HepG2 (cell line): Measurements from ENCODE around the gene CHD2. TPM values are rescaled to one million over a fixed set of nuclear protein-coding genes. Genes with fewer than 3 reads are reported as not detected.

Experiments
- ATAC-seq: fragments of 200-7000 bp; cut with Tn5 transposase; 3 replicates; pipeline ENCODE4 v1.9.1; 2020; ENCODE audit warnings: mild to moderate bottlenecking, moderate library complexity
- BruUV-seq: library from RNA; stranded (reverse); fragments of 400-500 nt; replicated peaks from 2 replicates; lab custom pipeline; 2021; lab: Mats Ljungman, UMichigan
- CTCF ChIA-PET: fragments of 300-600 bp; formaldehyde crosslinking; extraction: SDS; loops from one replicate; lab custom pipeline; 2021; ENCODE audit warnings: low total read pairs, inconsistent platforms, low intra/inter-chr PET ratio; lab: Yijun Ruan, JAX
- POLR2A ChIA-PET: fragments of 350-600 bp; sonication (Branson Sonifier 250); formaldehyde crosslinking; loops from one replicate; lab custom pipeline; 2020; ENCODE audit warnings: antibody characterized with exemption, inconsistent platforms; lab: Yijun Ruan, JAX
- DNase-seq: peaks from one replicate; pipeline ENCODE4 v3.0.0-alpha.2; 2015; ENCODE audit warnings: low spot score
- FAIRE-seq: peaks from 3 replicates; lab custom pipeline; 2011; peaks lifted over from hg19 to GRCh38; lab: Jason Lieb, UNC
- H2AFZ ChIP-seq: one replicate; pipeline ENCODE4 v1.6.1; 2011; ENCODE audit warnings: low read length, inconsistent platforms
- H3K27ac ChIP-seq: fragments of 300-600 bp; 3 replicates; pipeline ENCODE4 v1.8.0; 2011; ENCODE audit warnings: mixed run types, mild to moderate bottlenecking, mixed read lengths, low read length, inconsistent platforms; ENCODE audit not compliant: insufficient read depth; ENCODE audit errors: extremely low read length
- H3K27me3 ChIP-seq, 2 experiments: fragments of 200-600 bp in 1 of 2; 2 replicates in 1 of 2; 3 replicates in 1 of 2; pipeline versions ENCODE4 v1.6.0 to v1.8.0; 2011; ENCODE audit warnings: low read length in 2 of 2, mild to moderate bottlenecking in 2 of 2, moderate library complexity in 2 of 2, inconsistent platforms in 1 of 2; ENCODE audit not compliant: insufficient read depth in 2 of 2, control insufficient read depth in 1 of 2
- H3K36me3 ChIP-seq, 2 experiments: fragments of 200-600 bp in 1 of 2; replicated peaks in 1 of 2; 2 replicates in 1 of 2; 3 replicates in 1 of 2; pipeline versions ENCODE4 v1.5.1 to v1.8.0; 2011; ENCODE audit warnings: low read length in 2 of 2, inconsistent platforms in 1 of 2; ENCODE audit not compliant: insufficient read depth in 2 of 2, control insufficient read depth in 1 of 2
- H3K4me1 ChIP-seq: 2 replicates; pipeline ENCODE4 v1.5.1; 2012; ENCODE audit warnings: low read length, inconsistent platforms; ENCODE audit not compliant: insufficient read depth
- H3K4me2 ChIP-seq: 2 replicates; pipeline ENCODE4 v1.6.0; 2011; ENCODE audit warnings: low read depth, low read length, inconsistent platforms
- H3K4me3 ChIP-seq, 3 experiments: fragments of 200-600 bp in 1 of 3; sonication (generic), shearing (Covaris generic) in 1 of 3; replicated peaks in 1 of 3; 2 replicates each; pipeline ENCODE4 v1.5.1; 2011 to 2016; ENCODE audit warnings: low read length in 3 of 3, inconsistent platforms in 2 of 3, low read depth in 2 of 3, mild to moderate bottlenecking in 2 of 3, control low read depth in 1 of 3, mixed read lengths in 1 of 3; ENCODE audit not compliant: insufficient read depth in 1 of 3
- H3K79me2 ChIP-seq: one replicate; pipeline ENCODE4 v1.6.1; 2011; ENCODE audit warnings: low read length, inconsistent platforms; ENCODE audit not compliant: insufficient read depth
- H3K9ac ChIP-seq: 2 replicates; pipeline ENCODE4 v1.6.0; 2011; ENCODE audit warnings: mild to moderate bottlenecking, low read depth, low read length, inconsistent platforms; ENCODE audit not compliant: insufficient read depth
- H3K9me3 ChIP-seq: 2 replicates; pipeline ENCODE4 v1.5.1; 2012; ENCODE audit warnings: mild to moderate bottlenecking, low read length
- H4K20me1 ChIP-seq: 2 replicates; pipeline ENCODE4 v1.6.0; 2011; ENCODE audit warnings: inconsistent platforms, mild to moderate bottlenecking, low read length, moderate library complexity; ENCODE audit not compliant: insufficient read depth
- ETV6 ChIP-seq: sonication (generic); formaldehyde crosslinking; conservative IDR thresholded peaks from 2 replicates; pipeline ENCODE4 v1.4.0; 2020; ENCODE audit warnings: missing genetic modification reagents
- FLYWCH1 ChIP-seq: sonication (generic); formaldehyde crosslinking; IDR thresholded peaks from 2 replicates; pipeline ENCODE4 v1.8.1; 2023; ENCODE audit warnings: mild to moderate bottlenecking, missing genetic modification reagents
- JUND ChIP-seq: sonication (generic); formaldehyde crosslinking; IDR thresholded peaks from 2 replicates; pipeline ENCODE4 v1.8.0; 2022; ENCODE audit warnings: mild to moderate bottlenecking, missing genetic modification reagents
- LCORL ChIP-seq, 2 experiments: fragments of 450-650 bp in 1 of 2; sonication (generic) in 1 of 2; formaldehyde crosslinking in 1 of 2; IDR thresholded peaks; 2 replicates each; pipeline versions ENCODE4 v1.5.0 to v1.6.1; 2017 to 2020; ENCODE audit warnings: antibody characterized with exemption in 1 of 2, missing genetic modification reagents in 1 of 2
- MED13 ChIP-seq: sonication (generic); formaldehyde crosslinking; IDR thresholded peaks from 2 replicates; pipeline ENCODE4 v1.5.0; 2020; ENCODE audit warnings: missing genetic modification reagents
- MEIS2 ChIP-seq: sonication (generic); formaldehyde crosslinking; IDR thresholded peaks from 2 replicates; pipeline ENCODE4 v1.9.0; 2021; ENCODE audit warnings: mild to moderate bottlenecking, missing genetic modification reagents
- MLXIP ChIP-seq: sonication (generic); formaldehyde crosslinking; IDR thresholded peaks from 2 replicates; pipeline ENCODE4 v1.9.0; 2021; ENCODE audit warnings: missing genetic modification reagents, borderline replicate concordance
- NFE2L2 ChIP-seq: fragments of 150-350 bp; IDR thresholded peaks from 2 replicates; pipeline ENCODE4 v1.6.1; 2014; ENCODE audit warnings: low read length
- ZBTB10 ChIP-seq: sonication (generic); formaldehyde crosslinking; IDR thresholded peaks from 2 replicates; pipeline ENCODE4 v1.4.0; 2020; ENCODE audit warnings: missing genetic modification reagents, borderline replicate concordance
- ZNF121 ChIP-seq: sonication (generic); formaldehyde crosslinking; IDR thresholded peaks from 2 replicates; pipeline ENCODE4 v1.5.0; 2020; ENCODE audit warnings: mild to moderate bottlenecking, missing genetic modification reagents
- ZNF256 ChIP-seq: sonication (generic); formaldehyde crosslinking; conservative IDR thresholded peaks from 2 replicates; pipeline ENCODE4 v1.4.0; 2020; ENCODE audit warnings: missing genetic modification reagents
- ZNF264 ChIP-seq: sonication (generic); formaldehyde crosslinking; IDR thresholded peaks from 2 replicates; pipeline ENCODE4 v1.4.0; 2020; ENCODE audit warnings: missing genetic modification reagents
- WGBS: methylation state at CpG from one replicate; pipeline ENCODE4 v1.1.6; 2017; ENCODE audit warnings: low lambda C conversion rate; 5-methylcytosine and 5-hydroxymethylcytosine counted together
- in situ Hi-C: cut with HindIII; loops from 2 replicates; pipeline ENCODE4 v1.10.0; 2017; ENCODE audit warnings: low pct_unique_long_range_greater_than_20kb; ENCODE audit not compliant: extremely low pct_ligation_motif_present
- intact Hi-C: fragments of 100-400 bp; cut with micrococcal nuclease; formaldehyde crosslinking; loops from one replicate; pipeline ENCODE4 v1.10.0; 2022; ENCODE audit not compliant: unreplicated experiment
- polyA plus RNA-seq, 8 experiments: library from polyadenylated mRNA; depleted of rRNA in 3 of 8; stranded (reverse) in 7 of 8; unstranded in 1 of 8; fragments of >200 nt; fragmentation: Illumina TruSeq in 4 of 8; extraction: Trizol in 4 of 8; gene quantifications; 2 replicates each; pipeline versions ENCODE4 v1.2.1 to v1.2.3, GENCODE V29; 2011 to 2016; ENCODE audit warnings: low read depth in 4 of 8, missing spikeins in 1 of 8, mixed read lengths in 1 of 8; ENCODE audit not compliant: insufficient read depth in 1 of 8
- total RNA-seq, 5 experiments: library from RNA; depleted of rRNA; stranded (reverse); fragments of >200 nt; fragmentation: Illumina TruSeq; extraction: Trizol; gene quantifications; 2 replicates each; pipeline ENCODE4 v1.2.3, GENCODE V29; 2016; ENCODE audit warnings: low read depth in 1 of 5
- TF ChIP-seq, protein P1 (sequence below): IDR thresholded peaks from 2 replicates; pipeline ENCODE4 v1.6.1; 2016
- TF ChIP-seq, protein P2 (sequence below): IDR thresholded peaks from 2 replicates; pipeline ENCODE4 v1.6.1; 2016; ENCODE audit warnings: missing compliant biosample characterization, missing genetic modification reagents, borderline replicate concordance
- TF ChIP-seq, protein P3 (sequence below): fragments of 450-650 bp; IDR thresholded peaks from 2 replicates; pipeline ENCODE4 v1.6.1; 2017
- TF ChIP-seq, protein P4 (sequence below): IDR thresholded peaks from 2 replicates; pipeline ENCODE4 v1.6.1; 2018; ENCODE audit warnings: missing genetic modification reagents, mild to moderate bottlenecking, missing compliant biosample characterization

The CHD2 gene
- total and polyA plus RNA-seq, 2 of the 13 experiments (the other 11 are each of a cell fraction or from before 2014, with no cell fraction given) = 54.0 to 54.1 TPM

- no peaks in the 10 kb centered on the region for H3K79me2 ChIP-seq
- no peak for ATAC-seq
- DNase-seq = no peak
- ChIA-PET POLR2A (no interaction called here), CTCF (no interaction called here)
- H3K27me3 ChIP-seq = peaks cover 23 to 79% of the 10 kb centered on the region in 2 experiments
- H3K4me1 ChIP-seq = no peaks in the 10 kb centered on the region
- no peak overlapping the region for H3K9ac ChIP-seq
- H3K4me2 ChIP-seq = no peak overlapping the region
- no peak overlapping the region for H3K4me3 ChIP-seq
- no peaks in the 10 kb centered on the region for H3K36me3 ChIP-seq
- in situ Hi-C loops (no loop called here), intact Hi-C loops (no loop called here)
- H3K27ac ChIP-seq = no peak overlapping the region
- H4K20me1 ChIP-seq = no peaks in the 10 kb centered on the region
- 6% methylated on average over 2 of the region's 8 CpGs for WGBS
- no peak overlapping the region for H2AFZ ChIP-seq
- no peaks in the 10 kb centered on the region for H3K9me3 ChIP-seq
- FAIRE-seq = no peak
- BruUV-seq = no TSS peak
- TF ChIP-seq JUND (CRISPR knock-in tag) (no peak), ZNF264 (CRISPR knock-in tag) (no peak), FLYWCH1 (CRISPR knock-in tag) (no peak), LCORL (IDR thresholded peaks at IDR 0.05) (no peak), LCORL (CRISPR knock-in tag; IDR thresholded peaks at IDR 0.05) (no peak), ZNF256 (CRISPR knock-in tag) (no peak), MED13 (no peak), ZBTB10 (CRISPR knock-in tag) (no peak), NFE2L2 (no peak), MLXIP (no peak), ZNF121 (CRISPR knock-in tag) (no peak), ETV6 (CRISPR knock-in tag) (no peak), MEIS2 (CRISPR knock-in tag) (no peak)
- TF ChIP-seq, protein P1, sequence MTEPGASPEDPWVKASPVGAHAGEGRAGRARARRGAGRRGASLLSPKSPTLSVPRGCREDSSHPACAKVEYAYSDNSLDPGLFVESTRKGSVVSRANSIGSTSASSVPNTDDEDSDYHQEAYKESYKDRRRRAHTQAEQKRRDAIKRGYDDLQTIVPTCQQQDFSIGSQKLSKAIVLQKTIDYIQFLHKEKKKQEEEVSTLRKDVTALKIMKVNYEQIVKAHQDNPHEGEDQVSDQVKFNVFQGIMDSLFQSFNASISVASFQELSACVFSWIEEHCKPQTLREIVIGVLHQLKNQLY = no peak
- TF ChIP-seq, protein P2, sequence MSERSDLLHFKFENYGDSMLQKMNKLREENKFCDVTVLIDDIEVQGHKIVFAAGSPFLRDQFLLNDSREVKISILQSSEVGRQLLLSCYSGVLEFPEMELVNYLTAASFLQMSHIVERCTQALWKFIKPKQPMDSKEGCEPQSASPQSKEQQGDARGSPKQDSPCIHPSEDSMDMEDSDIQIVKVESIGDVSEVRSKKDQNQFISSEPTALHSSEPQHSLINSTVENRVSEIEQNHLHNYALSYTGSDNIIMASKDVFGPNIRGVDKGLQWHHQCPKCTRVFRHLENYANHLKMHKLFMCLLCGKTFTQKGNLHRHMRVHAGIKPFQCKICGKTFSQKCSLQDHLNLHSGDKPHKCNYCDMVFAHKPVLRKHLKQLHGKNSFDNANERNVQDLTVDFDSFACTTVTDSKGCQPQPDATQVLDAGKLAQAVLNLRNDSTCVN = no peak
- TF ChIP-seq, protein P3, sequence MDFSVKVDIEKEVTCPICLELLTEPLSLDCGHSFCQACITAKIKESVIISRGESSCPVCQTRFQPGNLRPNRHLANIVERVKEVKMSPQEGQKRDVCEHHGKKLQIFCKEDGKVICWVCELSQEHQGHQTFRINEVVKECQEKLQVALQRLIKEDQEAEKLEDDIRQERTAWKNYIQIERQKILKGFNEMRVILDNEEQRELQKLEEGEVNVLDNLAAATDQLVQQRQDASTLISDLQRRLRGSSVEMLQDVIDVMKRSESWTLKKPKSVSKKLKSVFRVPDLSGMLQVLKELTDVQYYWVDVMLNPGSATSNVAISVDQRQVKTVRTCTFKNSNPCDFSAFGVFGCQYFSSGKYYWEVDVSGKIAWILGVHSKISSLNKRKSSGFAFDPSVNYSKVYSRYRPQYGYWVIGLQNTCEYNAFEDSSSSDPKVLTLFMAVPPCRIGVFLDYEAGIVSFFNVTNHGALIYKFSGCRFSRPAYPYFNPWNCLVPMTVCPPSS = no peak
- TF ChIP-seq, protein P4, sequence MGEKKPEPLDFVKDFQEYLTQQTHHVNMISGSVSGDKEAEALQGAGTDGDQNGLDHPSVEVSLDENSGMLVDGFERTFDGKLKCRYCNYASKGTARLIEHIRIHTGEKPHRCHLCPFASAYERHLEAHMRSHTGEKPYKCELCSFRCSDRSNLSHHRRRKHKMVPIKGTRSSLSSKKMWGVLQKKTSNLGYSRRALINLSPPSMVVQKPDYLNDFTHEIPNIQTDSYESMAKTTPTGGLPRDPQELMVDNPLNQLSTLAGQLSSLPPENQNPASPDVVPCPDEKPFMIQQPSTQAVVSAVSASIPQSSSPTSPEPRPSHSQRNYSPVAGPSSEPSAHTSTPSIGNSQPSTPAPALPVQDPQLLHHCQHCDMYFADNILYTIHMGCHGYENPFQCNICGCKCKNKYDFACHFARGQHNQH (CRISPR knock-in tag) = no peak
Measured at GRCh38 chr15:93059442-93059841, 159.3 kb downstream of the CHD2 start.
